HUES48 (cell line): ENCODE results near the gene MCTP1.

Experiments
- H3K27ac ChIP-seq: one replicate; pipeline ENCODE4 v1.7.0; 2013; ENCODE audit warnings: low read depth, low read length, inconsistent platforms
- H3K27me3 ChIP-seq: 2 replicates; pipeline ENCODE4 v1.6.1; 2013; ENCODE audit warnings: mild to moderate bottlenecking, low read length; ENCODE audit not compliant: control insufficient read depth, insufficient read depth
- H3K36me3 ChIP-seq: 2 replicates; pipeline ENCODE4 v1.6.1; 2013; ENCODE audit warnings: low read length; ENCODE audit not compliant: control insufficient read depth, insufficient read depth
- H3K4me1 ChIP-seq: 2 replicates; pipeline ENCODE4 v1.6.1; 2013; ENCODE audit warnings: mild to moderate bottlenecking, low read length; ENCODE audit not compliant: control insufficient read depth, insufficient read depth
- H3K4me3 ChIP-seq: 2 replicates; pipeline ENCODE4 v1.5.1; 2013; ENCODE audit warnings: mild to moderate bottlenecking, low read depth, low read length
- H3K9ac ChIP-seq: 2 replicates; pipeline ENCODE4 v1.6.1; 2013; ENCODE audit warnings: mild to moderate bottlenecking, low read depth, low read length, moderate library complexity
- H3K9me3 ChIP-seq: 2 replicates; pipeline ENCODE4 v1.6.1; 2013; ENCODE audit warnings: low read length; ENCODE audit not compliant: control insufficient read depth, insufficient read depth

Gene MCTP1

DNA sequence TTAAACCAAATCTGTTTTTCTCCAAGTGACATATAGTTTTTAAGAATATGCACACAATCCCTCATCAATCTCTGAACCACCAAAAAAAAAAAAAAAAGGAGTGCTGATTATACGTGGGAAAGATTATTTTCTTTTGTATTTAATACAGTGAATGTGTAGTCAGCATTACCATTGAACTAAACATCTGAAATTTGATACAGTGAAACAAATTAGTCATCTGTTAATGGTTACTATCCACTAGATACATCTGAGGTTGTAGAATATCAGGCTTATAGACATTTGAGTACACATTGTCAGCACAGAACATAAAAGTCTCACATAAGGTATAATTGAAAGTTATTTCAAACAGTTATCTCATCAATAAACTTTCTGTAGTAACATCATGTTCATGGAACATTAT is 579.5 kb downstream of the MCTP1 start:
- peaks cover 6% of the 10 kb centered on the region; the same call in 1 of the 2 replicates for H3K4me1 ChIP-seq
- no peaks in the 10 kb centered on the region for H3K27me3 ChIP-seq
- H3K9ac ChIP-seq, result no peak overlapping the region
- peaks cover 13% of the 10 kb centered on the region for H3K36me3 ChIP-seq
- H3K4me3 ChIP-seq, result no peak overlapping the region
- H3K27ac ChIP-seq, result no peak overlapping the region
- no peaks in the 10 kb centered on the region for H3K9me3 ChIP-seq

DNA sequence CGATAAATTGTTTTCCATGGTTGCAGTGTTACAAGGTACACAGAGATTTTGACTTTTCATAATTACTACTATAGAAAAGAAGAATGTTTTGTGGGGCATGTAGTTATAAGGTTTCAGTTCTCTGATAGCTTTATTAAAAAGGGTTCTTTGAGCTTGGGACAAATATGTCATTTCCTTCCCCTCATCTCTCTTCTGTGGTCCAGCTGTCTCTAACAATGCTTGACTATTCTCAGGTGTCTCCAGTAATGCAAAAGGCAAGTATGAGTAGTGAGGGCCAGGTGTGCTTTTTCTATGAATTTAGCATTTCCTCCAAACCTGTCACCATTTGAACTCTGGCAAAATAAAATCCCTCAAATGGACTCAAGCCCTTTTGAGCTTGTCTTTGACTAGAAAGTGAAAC is 582.2 kb downstream of the MCTP1 start:
- no peak overlapping the region for H3K27ac ChIP-seq
- H3K9me3 ChIP-seq, result no peaks in the 10 kb centered on the region
- H3K9ac ChIP-seq, result no peak overlapping the region
- H3K4me3 ChIP-seq, result no peak overlapping the region
- no peaks in the 10 kb centered on the region for H3K27me3 ChIP-seq
- H3K36me3 ChIP-seq, result peaks cover 8% of the 10 kb centered on the region
- H3K4me1 ChIP-seq, result peaks cover 6% of the 10 kb centered on the region; the same call in 1 of the 2 replicates

DNA sequence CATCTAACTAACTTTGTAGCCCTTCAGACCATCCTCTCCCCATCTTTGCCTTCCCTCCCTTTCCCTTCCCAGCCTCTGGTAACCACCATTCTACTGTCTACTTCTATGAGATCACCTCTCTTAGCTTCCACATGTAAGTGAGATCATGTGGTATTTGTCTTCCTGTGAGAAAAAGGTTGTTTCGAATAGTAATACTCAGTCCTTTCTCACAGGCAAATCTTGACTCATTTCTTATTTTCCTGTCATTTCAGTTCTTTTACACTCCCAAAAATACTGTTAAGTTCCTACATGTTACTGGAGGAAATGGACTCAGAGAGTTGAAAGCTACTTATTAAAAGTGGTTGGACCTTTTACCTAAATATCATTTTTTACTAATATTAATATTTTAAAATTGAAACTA is 584.3 kb downstream of the MCTP1 start:
- Histone ChIP-seq H3K36me3 (peaks cover 13% of the 10 kb centered on the region), H3K27ac (no peak overlapping the region)

DNA sequence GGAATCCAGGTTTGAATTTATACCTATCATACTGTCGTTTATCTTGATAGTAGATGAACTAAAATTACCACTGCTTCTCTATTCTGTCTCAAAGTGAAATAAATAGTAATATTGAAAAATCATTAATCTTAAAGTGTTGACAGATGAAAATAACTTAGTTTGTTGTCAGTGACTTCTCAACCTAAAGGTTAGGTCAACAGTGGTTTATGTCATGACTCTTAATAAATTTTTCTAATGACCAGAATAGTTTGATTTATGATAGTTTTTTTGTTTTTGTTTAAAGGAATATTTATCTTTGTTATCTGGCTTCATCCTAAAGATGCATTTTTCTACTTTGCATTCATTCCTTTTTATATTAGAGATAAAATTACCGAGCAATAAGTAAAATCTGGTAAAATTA is 585.3 kb downstream of the MCTP1 start:
- no peak overlapping the region for H3K9ac ChIP-seq
- no peaks in the 10 kb centered on the region for H3K9me3 ChIP-seq
- no peak overlapping the region for H3K27ac ChIP-seq
- H3K36me3 ChIP-seq, result peaks cover 20% of the 10 kb centered on the region
- no peaks in the 10 kb centered on the region for H3K4me1 ChIP-seq
- H3K27me3 ChIP-seq, result no peaks in the 10 kb centered on the region
- H3K4me3 ChIP-seq, result no peak overlapping the region

More for the DNA sequence above, 584.3 kb downstream of the MCTP1 start:
- H3K27me3 ChIP-seq, result no peaks in the 10 kb centered on the region
- H3K4me1 ChIP-seq, result no peaks in the 10 kb centered on the region
- no peak overlapping the region for H3K9ac ChIP-seq
- no peaks in the 10 kb centered on the region for H3K9me3 ChIP-seq
- H3K4me3 ChIP-seq, result no peak overlapping the region

DNA sequence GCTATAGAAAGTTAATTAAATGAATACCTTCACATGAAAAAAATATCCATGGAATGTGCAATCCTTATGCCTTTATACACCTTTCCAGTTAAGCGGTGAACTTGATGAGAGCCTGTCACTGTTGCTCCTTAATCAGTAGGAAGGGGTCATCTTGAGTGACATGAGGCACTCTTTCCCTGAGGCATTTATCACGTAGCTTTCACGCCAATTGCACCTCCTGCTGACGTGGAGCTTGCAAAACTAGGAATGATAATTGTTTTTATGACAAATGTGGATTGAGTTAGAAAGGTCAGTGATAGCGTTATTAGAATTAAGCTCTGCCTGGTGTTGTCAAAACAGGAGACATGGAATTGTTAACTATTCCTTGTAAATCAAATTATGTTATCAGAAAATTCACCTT is 586.7 kb downstream of the MCTP1 start:
- H3K4me3 ChIP-seq, result no peak overlapping the region
- H3K9me3 ChIP-seq, result no peaks in the 10 kb centered on the region
- no peaks in the 10 kb centered on the region for H3K27me3 ChIP-seq
- H3K27ac ChIP-seq, result no peak overlapping the region
- peaks cover 22% of the 10 kb centered on the region for H3K36me3 ChIP-seq
- no peak overlapping the region for H3K9ac ChIP-seq
- H3K4me1 ChIP-seq, result no peaks in the 10 kb centered on the region

DNA sequence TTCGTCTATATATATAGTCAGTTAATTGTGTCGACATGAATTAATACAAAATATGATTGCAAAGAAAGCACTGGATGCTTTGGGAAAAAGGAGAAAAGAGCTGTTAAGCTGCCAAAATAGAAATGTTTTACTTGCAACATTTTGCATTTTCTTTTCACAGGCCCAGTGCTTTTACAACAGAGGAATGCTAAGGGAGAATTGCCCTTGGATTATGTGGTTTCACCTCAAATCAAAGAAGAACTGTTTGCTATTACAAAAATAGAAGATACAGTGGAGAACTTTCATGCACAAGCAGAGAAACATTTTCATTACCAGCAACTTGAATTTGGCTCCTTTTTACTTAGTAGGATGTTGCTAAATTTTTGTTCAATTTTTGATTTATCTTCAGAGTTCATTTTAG is 590.2 kb downstream of the MCTP1 start:
- H3K9me3 ChIP-seq, result no peaks in the 10 kb centered on the region
- H3K27ac ChIP-seq, result no peak overlapping the region
- H3K36me3 ChIP-seq, result peaks cover 26% of the 10 kb centered on the region
- H3K4me1 ChIP-seq, result peaks cover 10% of the 10 kb centered on the region; the same call in 1 of the 2 replicates
- no peaks in the 10 kb centered on the region for H3K27me3 ChIP-seq
- H3K4me3 ChIP-seq, result no peak overlapping the region
- no peak overlapping the region for H3K9ac ChIP-seq

DNA sequence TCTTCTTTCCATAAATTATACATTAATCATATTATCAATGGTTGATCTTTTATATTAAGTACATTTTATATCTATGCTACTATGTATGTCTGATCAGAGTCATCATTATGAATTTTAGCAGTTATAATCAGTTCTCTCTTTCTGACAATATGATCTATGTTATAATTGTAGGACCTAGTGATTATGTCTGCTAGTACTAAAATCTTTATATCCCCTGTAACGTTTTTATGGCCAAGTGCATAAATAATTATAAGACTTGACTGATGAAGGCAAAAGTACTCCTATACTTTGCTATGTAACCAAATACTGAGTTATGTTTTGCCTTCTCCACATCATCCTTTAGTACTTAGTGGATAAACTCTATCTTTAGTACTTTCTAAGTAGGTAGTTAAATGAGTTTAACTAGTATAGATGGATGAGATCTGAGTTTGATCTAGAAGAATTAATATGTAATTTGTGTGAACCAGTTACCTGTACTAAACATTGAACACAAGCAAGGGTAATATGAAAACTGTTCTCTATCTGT is 591.0 kb downstream of the MCTP1 start:
- H3K4me3 ChIP-seq, result no peak overlapping the region
- peaks cover 34% of the 10 kb centered on the region for H3K36me3 ChIP-seq
- H3K9ac ChIP-seq, result no peak overlapping the region
- H3K9me3 ChIP-seq, result no peaks in the 10 kb centered on the region
- no peaks in the 10 kb centered on the region for H3K27me3 ChIP-seq
- H3K27ac ChIP-seq, result no peak overlapping the region
- H3K4me1 ChIP-seq, result peaks cover 10% of the 10 kb centered on the region; the same call in 1 of the 2 replicates

DNA sequence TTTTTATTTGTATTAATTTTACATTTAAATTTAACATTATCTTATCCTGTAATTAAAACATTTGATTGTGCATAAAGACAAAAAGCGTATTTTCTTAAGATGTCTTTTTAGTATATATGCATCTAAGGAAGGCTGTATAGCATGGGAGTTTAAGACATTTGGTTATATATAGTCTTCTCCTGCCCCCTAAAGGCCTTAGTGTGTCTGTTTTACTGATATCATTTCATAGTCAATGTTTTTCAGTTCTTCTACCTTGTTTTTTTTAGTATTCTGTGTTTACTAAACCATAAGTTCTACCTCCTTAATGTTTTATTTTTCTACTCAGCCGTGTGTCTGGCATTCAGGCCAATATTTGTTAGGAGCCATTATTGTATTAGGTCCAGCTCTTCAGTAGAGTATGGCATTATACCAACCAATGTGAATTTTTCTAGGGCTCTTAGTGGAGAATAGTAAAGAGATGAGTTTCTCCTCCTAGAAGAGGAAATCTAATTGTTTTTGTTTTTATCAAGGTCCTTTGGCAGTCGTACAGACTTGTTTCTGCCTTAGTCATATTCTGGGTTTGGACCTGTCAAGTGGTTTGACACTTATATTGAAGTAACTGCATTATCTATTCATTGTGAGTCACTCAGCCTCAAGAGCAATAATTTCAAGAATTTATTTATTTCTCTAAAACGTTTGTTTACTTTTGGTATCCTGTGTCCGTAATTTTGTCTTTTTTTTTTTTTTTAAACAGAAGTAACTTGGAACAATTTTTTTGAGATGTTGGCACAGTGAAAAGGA is 591.7 kb downstream of the MCTP1 start:
- peaks cover 10% of the 10 kb centered on the region; the same call in 1 of the 2 replicates for H3K4me1 ChIP-seq
- peaks cover 41% of the 10 kb centered on the region for H3K36me3 ChIP-seq
- no peak overlapping the region for H3K4me3 ChIP-seq

DNA sequence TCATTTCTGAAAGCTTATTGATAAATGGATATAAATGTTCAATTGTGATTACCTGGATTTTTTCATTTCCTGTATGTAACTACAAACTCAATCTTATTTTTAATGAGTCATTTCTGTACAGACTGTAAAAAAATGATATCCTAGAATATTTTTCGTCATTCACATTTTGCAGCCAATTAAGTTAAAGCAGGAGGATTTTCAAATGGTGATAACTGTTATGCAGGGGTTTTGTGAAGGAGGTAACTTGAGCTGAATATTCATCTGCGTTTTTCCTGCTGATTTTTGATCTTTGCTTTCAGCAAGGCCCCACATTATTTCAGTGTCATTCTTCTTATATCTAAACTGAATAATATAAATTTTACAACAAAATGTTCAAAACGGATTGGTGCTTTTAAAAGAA is 592.3 kb downstream of the MCTP1 start:
- H3K36me3 ChIP-seq, result peaks cover 45% of the 10 kb centered on the region
- no peak overlapping the region for H3K27ac ChIP-seq

More for the DNA sequence above, 591.7 kb downstream of the MCTP1 start:
- Histone ChIP-seq H3K9ac (no peak overlapping the region), H3K27me3 (no peaks in the 10 kb centered on the region), H3K9me3 (no peaks in the 10 kb centered on the region), H3K27ac (no peak overlapping the region)

DNA sequence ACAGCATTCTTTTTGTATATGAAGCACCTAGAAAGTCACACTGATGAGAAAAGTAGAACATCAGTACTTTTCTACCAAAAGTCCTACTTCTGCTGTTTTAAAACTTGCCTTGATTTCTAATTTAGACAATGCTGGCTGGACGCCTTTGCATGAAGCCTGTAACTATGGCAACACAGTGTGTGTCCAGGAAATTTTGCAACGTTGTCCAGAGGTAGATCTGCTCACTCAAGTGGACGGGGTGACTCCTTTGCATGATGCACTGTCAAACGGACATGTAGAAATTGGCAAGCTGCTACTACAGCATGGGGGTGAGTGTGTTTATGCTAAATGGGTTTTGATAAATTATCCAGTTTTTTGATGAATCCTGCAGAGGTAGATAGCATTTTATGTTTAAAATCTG is 592.9 kb downstream of the MCTP1 start:
- Histone ChIP-seq H3K36me3 (peaks cover 49% of the 10 kb centered on the region), H3K27ac (no peak overlapping the region), H3K9me3 (no peaks in the 10 kb centered on the region), H3K4me3 (no peak overlapping the region), H3K9ac (no peak overlapping the region), H3K27me3 (no peaks in the 10 kb centered on the region), H3K4me1 (peaks cover 10% of the 10 kb centered on the region; the same call in 1 of the 2 replicates)

More for the DNA sequence above, 592.3 kb downstream of the MCTP1 start:
- Histone ChIP-seq H3K4me1 (peaks cover 10% of the 10 kb centered on the region; the same call in 1 of the 2 replicates), H3K27me3 (no peaks in the 10 kb centered on the region), H3K9me3 (no peaks in the 10 kb centered on the region), H3K9ac (no peak overlapping the region), H3K4me3 (no peak overlapping the region)

DNA sequence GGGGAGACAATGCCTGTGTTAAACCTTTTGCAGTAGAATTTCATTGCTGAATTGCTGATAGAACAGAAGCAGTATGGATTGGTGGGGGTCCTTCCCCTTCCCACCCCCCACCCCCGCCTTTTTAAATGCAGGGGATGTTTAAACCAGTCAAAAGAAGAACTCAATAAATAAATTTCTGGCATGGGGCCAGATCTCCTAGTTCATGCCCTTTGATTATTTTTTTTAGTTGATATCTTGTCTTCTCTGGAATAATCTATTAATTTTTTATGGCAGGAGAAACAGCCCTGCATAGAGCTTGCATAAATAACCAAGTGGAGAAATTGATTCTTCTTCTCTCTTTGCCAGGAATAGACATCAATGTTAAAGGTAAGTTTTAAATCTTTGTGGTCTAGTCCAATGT is 593.6 kb downstream of the MCTP1 start:
- Histone ChIP-seq H3K27ac (peak overlapping the region; percentile 14), H3K4me3 (no peak overlapping the region), H3K4me1 (peaks cover 10% of the 10 kb centered on the region; the same call in 1 of the 2 replicates), H3K36me3 (peaks cover 52% of the 10 kb centered on the region), H3K27me3 (no peaks in the 10 kb centered on the region), H3K9ac (no peak overlapping the region), H3K9me3 (no peaks in the 10 kb centered on the region)
